ENCODE measurements around the gene SSTR5.
"Not testable (repeated sequence)": the region's sequence is repeated elsewhere in the genome, so short reads cannot be mapped to it uniquely, and the experiment has no call there.

The SSTR5 gene

DNA sequence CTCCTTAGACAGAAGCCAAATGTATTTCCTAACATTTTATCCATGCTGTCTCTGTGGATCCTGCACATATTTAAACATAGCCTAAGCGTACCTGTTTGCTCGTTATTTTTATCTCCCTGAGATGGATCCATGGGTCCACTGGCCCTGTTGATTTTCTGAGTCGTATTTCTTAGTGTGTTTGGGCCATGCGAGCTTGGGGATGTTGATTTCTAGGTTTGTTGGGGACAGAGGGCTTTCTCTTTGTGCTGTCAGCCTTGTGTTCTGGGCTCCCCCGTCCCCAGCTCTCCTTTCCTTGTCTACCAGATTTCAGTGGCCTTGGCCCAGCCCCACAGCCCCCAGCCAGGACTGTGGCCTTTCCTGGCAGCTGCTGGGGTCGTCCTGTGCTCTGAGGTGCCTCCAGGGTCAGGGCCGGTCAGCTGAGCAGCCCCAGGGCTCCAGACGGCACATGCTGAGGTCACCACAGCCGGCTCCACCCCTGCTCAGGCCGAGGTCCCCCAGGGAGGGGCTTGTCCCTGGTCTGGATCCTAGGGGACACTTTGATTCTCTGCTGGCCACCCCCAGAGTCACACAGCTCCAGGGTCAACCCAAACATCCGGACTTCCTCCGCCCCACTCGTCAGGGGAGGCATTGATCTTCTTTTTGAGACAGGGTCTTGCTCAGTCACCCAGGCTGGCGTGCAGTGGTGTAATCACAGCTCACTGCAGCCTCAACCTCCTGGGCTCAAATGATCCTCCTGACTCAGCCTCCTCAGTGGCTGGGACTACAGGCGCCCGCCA is 4.4 kb downstream of the SSTR5 start:
- DNase-seq = no peak

- no peak for DNase-seq
Measured at GRCh38 chr16:1077877-1078578, 5.5 kb downstream of the SSTR5 start.

GRCh38 chr16:1078579-1079021 is 6.1 kb downstream of the SSTR5 start:
- no peak for DNase-seq

DNA sequence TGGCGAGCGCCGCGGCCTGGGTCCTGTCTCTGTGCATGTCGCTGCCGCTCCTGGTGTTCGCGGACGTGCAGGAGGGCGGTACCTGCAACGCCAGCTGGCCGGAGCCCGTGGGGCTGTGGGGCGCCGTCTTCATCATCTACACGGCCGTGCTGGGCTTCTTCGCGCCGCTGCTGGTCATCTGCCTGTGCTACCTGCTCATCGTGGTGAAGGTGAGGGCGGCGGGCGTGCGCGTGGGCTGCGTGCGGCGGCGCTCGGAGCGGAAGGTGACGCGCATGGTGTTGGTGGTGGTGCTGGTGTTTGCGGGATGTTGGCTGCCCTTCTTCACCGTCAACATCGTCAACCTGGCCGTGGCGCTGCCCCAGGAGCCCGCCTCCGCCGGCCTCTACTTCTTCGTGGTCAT is 6.8 kb downstream of the SSTR5 start:
- DNase-seq = no peak

GRCh38 chr16:1079786-1080525 is 7.4 kb downstream of the SSTR5 start:
- DNase-seq = no peak

DNA sequence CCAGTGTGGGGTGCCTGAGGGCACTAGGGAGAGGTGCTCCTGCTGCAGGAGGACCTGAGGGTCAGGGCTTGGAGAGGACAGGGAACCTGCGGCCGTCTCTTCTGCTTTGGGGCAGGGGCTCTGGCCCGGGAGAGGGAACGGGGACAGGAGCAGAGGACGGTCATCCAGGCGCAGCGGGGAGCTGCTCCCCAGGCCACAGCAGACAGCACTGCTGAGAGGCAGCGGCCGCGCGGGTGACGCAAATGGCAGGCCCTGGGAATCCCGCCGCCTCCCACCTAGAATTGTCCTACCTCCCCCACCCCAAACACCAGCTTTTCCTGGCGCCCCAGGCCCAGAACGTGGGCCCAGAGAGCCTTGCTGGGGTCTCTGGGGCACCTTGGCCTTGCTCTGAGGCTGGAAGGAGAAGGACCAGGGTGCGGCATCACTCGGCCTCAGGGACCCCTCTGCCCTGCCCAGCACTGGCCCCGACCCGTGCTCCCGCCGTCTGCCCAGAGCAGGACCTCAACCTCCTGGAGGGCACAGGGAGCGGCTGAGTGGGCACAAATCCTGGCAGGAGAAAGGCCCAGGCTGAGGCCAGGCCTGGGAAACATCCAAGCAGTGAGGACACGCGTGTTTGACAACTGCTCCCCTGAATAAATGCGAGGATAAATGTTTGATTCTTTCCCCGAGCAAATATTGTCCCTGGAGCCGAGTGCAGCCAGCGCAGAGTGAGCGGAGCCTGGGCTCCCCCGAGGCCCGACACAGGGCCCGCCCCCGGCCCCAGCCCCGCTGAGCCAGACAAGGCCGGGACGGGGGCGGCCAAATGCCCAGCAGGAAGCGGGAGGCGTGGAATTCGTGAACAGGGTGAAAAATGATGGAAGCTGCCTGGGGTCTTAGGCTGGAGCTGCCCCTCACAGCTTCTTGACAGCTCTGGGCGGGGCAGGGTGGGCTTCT is 8.5 kb downstream of the SSTR5 start:
- DNase-seq = no peak

GRCh38 chr16:1081734-1082265 is 9.3 kb downstream of the SSTR5 start:
- no peak for DNase-seq

- DNase-seq = no peak
Measured at GRCh38 chr16:1082266-1082951, 9.9 kb downstream of the SSTR5 start.

- DNase-seq = no peak
Measured at GRCh38 chr16:1082952-1083675, 10.6 kb downstream of the SSTR5 start.

DNA sequence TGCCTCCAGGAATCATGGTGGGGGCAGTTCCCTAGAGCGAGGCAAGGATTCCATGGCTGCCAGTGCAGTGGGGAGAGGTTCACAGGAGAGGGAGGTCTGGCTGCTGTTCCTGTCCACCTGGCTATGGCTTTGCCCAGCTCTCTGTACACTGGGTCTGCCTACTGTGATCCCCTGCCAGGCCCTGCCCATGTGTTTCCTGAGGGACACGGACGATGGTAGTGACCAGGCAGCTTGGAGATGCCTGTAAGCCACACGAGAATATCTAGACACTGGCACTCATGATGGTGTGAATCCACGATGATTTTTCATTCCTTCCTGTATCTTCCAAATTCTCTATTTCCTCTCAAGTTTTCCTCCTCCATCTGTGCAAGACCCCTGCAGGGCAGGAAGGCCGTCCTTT is 12.4 kb downstream of the SSTR5 start:
- DNase-seq = no peak

DNA sequence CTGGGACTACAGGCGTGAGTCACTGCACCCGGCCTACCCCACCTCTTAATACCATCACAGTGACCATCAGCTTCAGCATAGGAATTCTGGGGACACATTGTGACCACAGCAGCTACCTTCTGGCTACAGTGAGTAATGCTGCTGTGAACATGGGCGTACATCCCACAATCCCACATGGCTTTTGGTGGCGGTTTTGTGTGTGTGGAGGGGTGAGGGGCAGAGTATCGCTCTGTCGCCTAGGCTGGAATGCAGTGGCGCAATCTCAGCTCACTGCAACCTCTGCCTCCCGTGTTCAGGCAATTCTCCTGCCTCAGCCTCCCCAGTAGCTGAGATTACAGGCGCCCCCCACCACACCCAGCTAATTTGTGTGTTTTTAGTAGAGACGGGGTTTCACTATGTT is 13.9 kb downstream of the SSTR5 start:
- DNase-seq = not testable (repeated sequence)

- no peak for DNase-seq
Measured at GRCh38 chr16:1088295-1089170, 16.0 kb downstream of the SSTR5 start.

GRCh38 chr16:1089439-1089821 is 16.9 kb downstream of the SSTR5 start:
- no peak for DNase-seq

GRCh38 chr16:1089822-1090619 is 17.5 kb downstream of the SSTR5 start:
- DNase-seq = peak; percentile 71

- DNase-seq = no peak
Measured at GRCh38 chr16:1090620-1091587, 18.4 kb downstream of the SSTR5 start.

DNA sequence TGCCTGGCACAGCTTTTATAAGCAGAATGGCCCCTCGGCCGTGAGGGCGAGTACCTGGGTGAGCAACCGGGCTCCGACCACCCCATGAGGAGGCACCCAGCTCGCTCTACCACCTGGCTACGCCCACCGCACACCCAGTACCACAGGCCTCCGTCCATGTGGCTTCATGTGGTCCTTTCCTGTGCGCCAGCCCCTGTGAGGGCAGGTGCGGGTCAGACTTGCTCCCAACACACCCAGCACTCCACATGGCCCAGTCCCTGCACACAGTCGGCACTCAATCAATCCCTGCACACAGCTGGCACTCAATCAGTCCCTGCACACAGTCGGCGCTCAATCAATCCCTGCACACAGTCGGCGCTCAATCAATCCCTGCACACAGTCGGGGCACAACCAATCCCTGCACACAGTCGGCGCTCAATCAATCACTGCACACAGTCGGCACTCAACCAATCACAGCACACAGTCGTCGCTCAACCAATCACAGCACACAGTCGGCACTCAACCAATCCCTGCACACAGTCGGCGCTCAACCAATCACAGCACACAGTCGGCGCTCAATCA is 19.5 kb downstream of the SSTR5 start:
- DNase-seq = no peak

- DNase-seq = not testable (repeated sequence)
Measured at GRCh38 chr16:1092685-1093283, 20.2 kb downstream of the SSTR5 start.

All from left hindlimb (tissue), 1 donor.